22Rv1 (cell line): ENCODE data around the gene SORL1.

Experiments
- ZFX ChIP-seq: fragments of 450-650 bp; IDR thresholded peaks from 2 replicates; pipeline ENCODE4 v1.6.1; 2017; ENCODE audit warnings: antibody characterized with exemption, borderline replicate concordance
- TF ChIP-seq, protein P1 (sequence below): fragments of 450-650 bp; IDR thresholded peaks from 2 replicates; pipeline ENCODE4 v1.5.1; 2017; ENCODE audit warnings: mild to moderate bottlenecking

GRCh38 chr11:121449123-121449522 lies 3.0 kb upstream of the SORL1 start:
- TF ChIP-seq, protein P1, sequence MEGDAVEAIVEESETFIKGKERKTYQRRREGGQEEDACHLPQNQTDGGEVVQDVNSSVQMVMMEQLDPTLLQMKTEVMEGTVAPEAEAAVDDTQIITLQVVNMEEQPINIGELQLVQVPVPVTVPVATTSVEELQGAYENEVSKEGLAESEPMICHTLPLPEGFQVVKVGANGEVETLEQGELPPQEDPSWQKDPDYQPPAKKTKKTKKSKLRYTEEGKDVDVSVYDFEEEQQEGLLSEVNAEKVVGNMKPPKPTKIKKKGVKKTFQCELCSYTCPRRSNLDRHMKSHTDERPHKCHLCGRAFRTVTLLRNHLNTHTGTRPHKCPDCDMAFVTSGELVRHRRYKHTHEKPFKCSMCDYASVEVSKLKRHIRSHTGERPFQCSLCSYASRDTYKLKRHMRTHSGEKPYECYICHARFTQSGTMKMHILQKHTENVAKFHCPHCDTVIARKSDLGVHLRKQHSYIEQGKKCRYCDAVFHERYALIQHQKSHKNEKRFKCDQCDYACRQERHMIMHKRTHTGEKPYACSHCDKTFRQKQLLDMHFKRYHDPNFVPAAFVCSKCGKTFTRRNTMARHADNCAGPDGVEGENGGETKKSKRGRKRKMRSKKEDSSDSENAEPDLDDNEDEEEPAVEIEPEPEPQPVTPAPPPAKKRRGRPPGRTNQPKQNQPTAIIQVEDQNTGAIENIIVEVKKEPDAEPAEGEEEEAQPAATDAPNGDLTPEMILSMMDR, result no peak
- TF ChIP-seq ZFX, result no peak
